ENCODE measurements around the gene FAM168B. TPM values are rescaled to one million over a fixed set of nuclear protein-coding genes. Genes with fewer than 3 reads are reported as not detected.
A peak's percentile ranks its signal among the peaks of the same experiment; 100 is the strongest.

The FAM168B gene
- total RNA-seq, 1 donor from 2014 or later = 154 TPM

DNA sequence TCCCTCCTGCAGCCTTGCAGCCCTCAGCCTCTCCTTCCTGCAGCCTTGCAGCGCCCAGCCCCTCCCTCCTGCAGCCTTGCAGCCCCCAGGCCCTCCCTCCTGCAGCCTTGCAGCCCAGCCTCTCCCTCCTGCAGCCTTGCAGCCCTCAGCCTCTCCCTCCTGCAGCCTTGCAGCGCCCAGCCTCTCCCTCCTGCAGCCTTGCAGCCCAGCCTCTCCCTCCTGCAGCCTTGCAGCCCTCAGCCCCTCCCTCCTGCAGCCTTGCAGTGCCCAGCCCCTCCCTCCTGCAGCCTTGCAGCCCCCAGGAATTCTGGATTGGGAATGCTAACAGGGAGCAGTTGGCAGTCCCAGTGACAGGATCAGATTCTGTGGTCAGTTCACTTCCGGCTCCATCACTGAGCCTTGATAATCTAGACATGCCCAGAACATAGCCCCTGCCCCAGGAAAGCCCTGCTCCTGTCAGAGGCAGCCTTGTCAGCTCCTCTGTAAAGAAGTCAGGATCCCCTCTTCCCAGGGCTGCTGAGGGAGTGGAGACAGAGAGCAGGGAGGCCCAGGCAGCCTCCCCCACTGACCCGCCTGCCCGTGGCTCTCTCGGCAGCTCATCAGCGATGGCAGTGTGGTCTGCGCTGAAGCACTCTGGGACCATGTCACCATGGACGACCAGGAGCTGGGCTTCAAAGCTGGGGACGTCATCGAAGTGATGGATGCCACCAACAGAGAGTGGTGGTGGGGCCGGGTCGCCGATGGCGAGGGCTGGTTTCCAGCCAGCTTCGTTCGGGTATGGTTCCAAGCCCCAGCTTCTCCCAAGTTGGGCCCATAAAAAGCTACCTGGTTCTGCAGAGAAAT is 54.8 kb downstream of the FAM168B start:
- TF ChIP-seq, protein P1, sequence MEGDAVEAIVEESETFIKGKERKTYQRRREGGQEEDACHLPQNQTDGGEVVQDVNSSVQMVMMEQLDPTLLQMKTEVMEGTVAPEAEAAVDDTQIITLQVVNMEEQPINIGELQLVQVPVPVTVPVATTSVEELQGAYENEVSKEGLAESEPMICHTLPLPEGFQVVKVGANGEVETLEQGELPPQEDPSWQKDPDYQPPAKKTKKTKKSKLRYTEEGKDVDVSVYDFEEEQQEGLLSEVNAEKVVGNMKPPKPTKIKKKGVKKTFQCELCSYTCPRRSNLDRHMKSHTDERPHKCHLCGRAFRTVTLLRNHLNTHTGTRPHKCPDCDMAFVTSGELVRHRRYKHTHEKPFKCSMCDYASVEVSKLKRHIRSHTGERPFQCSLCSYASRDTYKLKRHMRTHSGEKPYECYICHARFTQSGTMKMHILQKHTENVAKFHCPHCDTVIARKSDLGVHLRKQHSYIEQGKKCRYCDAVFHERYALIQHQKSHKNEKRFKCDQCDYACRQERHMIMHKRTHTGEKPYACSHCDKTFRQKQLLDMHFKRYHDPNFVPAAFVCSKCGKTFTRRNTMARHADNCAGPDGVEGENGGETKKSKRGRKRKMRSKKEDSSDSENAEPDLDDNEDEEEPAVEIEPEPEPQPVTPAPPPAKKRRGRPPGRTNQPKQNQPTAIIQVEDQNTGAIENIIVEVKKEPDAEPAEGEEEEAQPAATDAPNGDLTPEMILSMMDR (conservative IDR thresholded peaks at IDR 0.05) = no peak
- no peak overlapping the region for H3K27ac Mint-ChIP-seq (ENCODE audit: unreplicated experiment)
- H3K4me1 Mint-ChIP-seq = peaks cover 9% of the 10 kb centered on the region
- H3K9me3 Mint-ChIP-seq = no peaks in the 10 kb centered on the region
- H3K27me3 Mint-ChIP-seq (ENCODE audit: low read depth) = peaks cover 11% of the 10 kb centered on the region
- no peak overlapping the region for H3K4me3 Mint-ChIP-seq
- DNase-seq (ENCODE audit: low read depth, low spot score) = no peak
- no peaks in the 10 kb centered on the region for H3K36me3 Mint-ChIP-seq (ENCODE audit: low read depth)

DNA sequence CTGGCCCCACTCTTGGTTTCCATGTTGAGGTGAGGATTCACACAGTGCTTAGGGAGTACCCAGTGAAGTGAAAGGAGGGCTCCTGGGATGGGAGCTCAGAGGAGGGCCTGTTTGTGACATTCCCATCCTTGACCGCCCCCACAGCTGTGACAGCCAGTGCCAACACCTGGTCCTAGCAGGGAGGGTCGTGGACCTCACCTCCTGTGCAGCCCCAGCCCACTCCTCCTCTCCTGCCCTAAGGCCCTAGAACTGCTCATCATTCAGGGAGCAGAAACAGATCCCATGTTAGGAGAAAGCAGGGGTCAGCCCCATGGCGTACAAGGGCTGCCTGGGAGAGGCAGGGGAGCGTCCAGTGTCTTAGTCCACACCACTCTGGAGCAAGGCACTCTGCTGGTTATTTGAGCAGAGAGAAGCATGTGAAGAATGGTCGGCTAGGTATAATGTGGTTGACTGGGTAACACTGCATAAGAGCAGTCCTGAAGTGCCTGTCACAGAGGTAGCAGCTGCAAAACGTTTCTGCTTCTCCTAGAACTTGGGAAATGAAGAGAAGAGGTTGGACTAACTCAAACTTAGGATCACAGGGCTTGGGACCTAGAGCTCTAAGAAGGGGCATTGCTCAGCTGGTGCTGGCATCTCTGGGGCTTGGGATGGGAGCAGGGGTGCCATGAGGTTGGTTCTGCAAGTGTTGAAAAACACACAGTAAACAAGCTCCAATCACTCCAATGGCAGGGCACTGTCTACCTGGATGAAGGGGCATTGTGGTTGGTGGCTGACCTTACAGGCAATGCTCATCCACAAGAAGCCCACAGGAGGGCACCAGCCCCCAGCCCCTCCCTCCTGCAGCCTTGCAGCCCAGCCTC is 55.6 kb downstream of the FAM168B start:
- Mint-ChIP-seq H3K27me3 (ENCODE audit: low read depth) (peaks cover 12% of the 10 kb centered on the region), H3K4me3 (no peak overlapping the region), H3K27ac (ENCODE audit: unreplicated experiment) (no peak overlapping the region), H3K9me3 (no peaks in the 10 kb centered on the region), H3K36me3 (ENCODE audit: low read depth) (no peaks in the 10 kb centered on the region), H3K4me1 (peaks cover 9% of the 10 kb centered on the region)
- TF ChIP-seq, protein P1 (conservative IDR thresholded peaks at IDR 0.05) = no peak
- no peak for DNase-seq (ENCODE audit: low read depth, low spot score)

DNA sequence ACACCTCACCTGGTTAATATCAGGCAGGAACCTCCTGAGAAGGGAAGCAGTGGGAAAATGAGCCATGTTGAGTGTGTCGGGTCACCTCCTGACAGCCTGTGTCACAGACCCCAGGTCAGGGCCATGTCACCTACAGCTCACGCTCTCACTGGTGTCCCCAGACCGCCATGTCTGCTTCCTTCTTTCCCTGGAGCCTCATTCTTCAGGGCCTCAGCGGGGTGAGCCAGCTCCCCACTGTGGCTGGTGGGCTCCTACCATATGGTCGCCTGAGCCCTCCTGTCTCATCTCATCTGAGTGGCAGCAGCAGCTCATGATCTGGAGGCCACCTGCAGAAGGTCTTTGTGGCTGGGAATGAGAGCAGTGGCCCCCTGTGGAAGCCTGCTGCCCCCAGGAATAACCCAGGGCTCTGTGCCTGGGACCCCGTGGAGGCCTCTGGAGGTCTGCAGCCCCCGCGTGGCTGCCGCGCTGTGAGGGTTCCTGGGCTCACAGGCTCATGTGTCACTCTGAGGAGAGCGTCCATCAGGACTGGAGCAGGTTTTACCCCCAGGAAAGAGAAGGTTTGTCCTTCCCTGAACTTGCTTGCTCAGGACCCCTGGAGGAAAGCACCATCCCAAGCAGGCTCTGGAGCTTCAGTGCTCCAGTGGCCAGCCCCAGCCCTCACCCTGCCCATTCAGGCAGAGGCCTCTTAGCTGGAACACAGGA is 56.4 kb downstream of the FAM168B start:
- Mint-ChIP-seq H3K4me1 (peaks cover 9% of the 10 kb centered on the region), H3K36me3 (ENCODE audit: low read depth) (no peaks in the 10 kb centered on the region), H3K27ac (ENCODE audit: unreplicated experiment) (no peak overlapping the region), H3K4me3 (peak overlapping the region; percentile 47), H3K27me3 (ENCODE audit: low read depth) (peaks cover 12% of the 10 kb centered on the region), H3K9me3 (no peaks in the 10 kb centered on the region)
- TF ChIP-seq, protein P1 (conservative IDR thresholded peaks at IDR 0.05) = no peak
- DNase-seq (ENCODE audit: low read depth, low spot score) = no peak

DNA sequence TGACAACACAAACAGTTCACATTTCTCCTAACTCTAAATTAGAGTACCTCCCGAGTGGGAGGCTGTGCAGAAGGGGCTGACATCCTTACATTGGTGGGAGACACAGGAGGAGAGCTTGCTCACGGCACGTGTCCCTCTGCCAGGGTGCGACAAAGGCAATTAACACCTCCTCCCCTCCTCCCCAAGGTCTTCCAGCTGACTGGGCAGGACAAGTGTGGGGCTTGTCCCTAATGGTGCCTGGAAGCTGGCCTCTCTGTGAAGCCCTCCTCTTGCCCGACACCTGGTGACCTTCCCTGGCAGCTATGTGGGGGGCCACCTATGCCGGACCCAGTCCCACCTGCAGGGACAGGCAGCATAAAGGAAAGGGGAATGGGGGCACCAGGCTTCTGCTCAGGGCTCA is 57.0 kb downstream of the FAM168B start:
- peak overlapping the region; percentile 47 for H3K4me3 Mint-ChIP-seq
- DNase-seq (ENCODE audit: low read depth, low spot score) = no peak

DNA sequence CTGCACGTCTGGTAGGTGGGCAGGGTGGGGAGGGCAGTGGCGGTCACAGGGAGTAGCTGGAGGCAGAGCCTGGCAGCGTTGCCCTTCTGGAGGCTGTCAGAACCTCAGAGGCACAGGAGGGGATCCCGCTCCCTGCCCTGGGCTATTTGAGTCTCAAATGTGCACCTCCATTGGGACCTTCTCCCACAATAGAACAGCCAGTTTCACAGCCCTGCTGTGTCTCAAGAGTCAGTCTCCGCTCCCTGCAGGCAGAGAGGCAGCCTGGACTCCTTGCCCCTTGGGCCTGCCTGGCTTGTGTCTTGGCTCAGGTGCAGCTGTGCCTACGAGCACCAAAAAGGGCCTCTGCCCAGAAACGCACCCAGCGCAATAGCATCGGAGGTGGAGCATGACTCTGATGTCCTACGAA is 57.4 kb downstream of the FAM168B start:
- peaks cover 12% of the 10 kb centered on the region for H3K27me3 Mint-ChIP-seq (ENCODE audit: low read depth)
- no peaks in the 10 kb centered on the region for H3K36me3 Mint-ChIP-seq (ENCODE audit: low read depth)
- TF ChIP-seq, protein P1 (conservative IDR thresholded peaks at IDR 0.05) = no peak
- H3K4me1 Mint-ChIP-seq = peaks cover 9% of the 10 kb centered on the region
- no peak for DNase-seq (ENCODE audit: low read depth, low spot score)
- no peaks in the 10 kb centered on the region for H3K9me3 Mint-ChIP-seq
- no peak overlapping the region for H3K27ac Mint-ChIP-seq (ENCODE audit: unreplicated experiment)
- peak overlapping the region; percentile 47 for H3K4me3 Mint-ChIP-seq

More for the DNA sequence above, 57.0 kb downstream of the FAM168B start:
- TF ChIP-seq, protein P1 (conservative IDR thresholded peaks at IDR 0.05) = no peak
- Mint-ChIP-seq H3K27ac (ENCODE audit: unreplicated experiment) (no peak overlapping the region), H3K36me3 (ENCODE audit: low read depth) (no peaks in the 10 kb centered on the region), H3K4me1 (peaks cover 9% of the 10 kb centered on the region), H3K9me3 (no peaks in the 10 kb centered on the region), H3K27me3 (ENCODE audit: low read depth) (peaks cover 12% of the 10 kb centered on the region)
